Activated T-cell treated with anti-CD3 and anti-CD28 coated beads, Interleukin-2, amount 50 U/mL, for 24 hours (primary cell): Measurements from ENCODE around the gene CTAGE8.
"Not testable (repeated sequence)": the region's sequence is repeated elsewhere in the genome, so short reads cannot be mapped to it uniquely, and the experiment has no call there.

Source experiments
- DNase-seq: peaks from one replicate; pipeline ENCODE4 v3.0.0-alpha.2; 2020
- H3K27ac Mint-ChIP-seq: 2 replicates; pipeline ENCODE4 v1.8.0; 2020; ENCODE audit warnings: mild to moderate bottlenecking, mixed read lengths
- H3K27me3 Mint-ChIP-seq: 2 replicates; pipeline ENCODE4 v1.8.0; 2020; ENCODE audit warnings: mixed read lengths
- H3K36me3 Mint-ChIP-seq: 2 replicates; pipeline ENCODE4 v1.8.0; 2020; ENCODE audit warnings: low read depth, mixed read lengths
- H3K4me1 Mint-ChIP-seq: 2 replicates; pipeline ENCODE4 v1.8.0; 2020; ENCODE audit warnings: low read depth, mixed read lengths
- H3K4me3 Mint-ChIP-seq: 2 replicates; pipeline ENCODE4 v1.8.0; 2020; ENCODE audit warnings: mild to moderate bottlenecking, moderate library complexity, mixed read lengths
- H3K9me3 Mint-ChIP-seq: 2 replicates; pipeline ENCODE4 v1.8.0; 2020; ENCODE audit warnings: mixed read lengths

CTAGE8 gene

GRCh38 chr7:144228810-144229209 lies 40.3 kb downstream of the CTAGE8 start:
- not testable (repeated sequence) for DNase-seq, H3K27ac Mint-ChIP-seq, H3K36me3 Mint-ChIP-seq, H3K4me3 Mint-ChIP-seq, H3K4me1 Mint-ChIP-seq, H3K9me3 Mint-ChIP-seq, H3K27me3 Mint-ChIP-seq

- not testable (repeated sequence) for H3K9me3 Mint-ChIP-seq, H3K4me3 Mint-ChIP-seq, H3K27ac Mint-ChIP-seq, H3K4me1 Mint-ChIP-seq, H3K27me3 Mint-ChIP-seq, DNase-seq, H3K36me3 Mint-ChIP-seq
These were observed 42.2 kb downstream of the CTAGE8 start for GRCh38 chr7:144226866-144227265.

- H3K9me3 Mint-ChIP-seq, H3K27me3 Mint-ChIP-seq, DNase-seq, H3K36me3 Mint-ChIP-seq, H3K4me3 Mint-ChIP-seq, H3K27ac Mint-ChIP-seq, H3K4me1 Mint-ChIP-seq: not testable (repeated sequence)
These were observed 45.4 kb downstream of the CTAGE8 start for GRCh38 chr7:144223675-144224074.

- H3K27me3 Mint-ChIP-seq, H3K4me3 Mint-ChIP-seq, DNase-seq, H3K36me3 Mint-ChIP-seq, H3K4me1 Mint-ChIP-seq, H3K27ac Mint-ChIP-seq, H3K9me3 Mint-ChIP-seq: not testable (repeated sequence)
These were observed 48.6 kb downstream of the CTAGE8 start for GRCh38 chr7:144220531-144220930.

GRCh38 chr7:144219149-144219548 lies 49.9 kb downstream of the CTAGE8 start:
- not testable (repeated sequence) for H3K4me1 Mint-ChIP-seq, H3K36me3 Mint-ChIP-seq, H3K27me3 Mint-ChIP-seq, H3K4me3 Mint-ChIP-seq, H3K27ac Mint-ChIP-seq, DNase-seq, H3K9me3 Mint-ChIP-seq

GRCh38 chr7:144218581-144218980 lies 50.5 kb downstream of the CTAGE8 start:
- not testable (repeated sequence) for H3K4me3 Mint-ChIP-seq, H3K27ac Mint-ChIP-seq, DNase-seq, H3K4me1 Mint-ChIP-seq, H3K9me3 Mint-ChIP-seq, H3K36me3 Mint-ChIP-seq, H3K27me3 Mint-ChIP-seq

GRCh38 chr7:144217200-144217599 lies 51.9 kb downstream of the CTAGE8 start:
- not testable (repeated sequence) for H3K27me3 Mint-ChIP-seq, H3K36me3 Mint-ChIP-seq, H3K4me3 Mint-ChIP-seq, DNase-seq, H3K9me3 Mint-ChIP-seq, H3K4me1 Mint-ChIP-seq, H3K27ac Mint-ChIP-seq
